ENCODE data around the gene KMT2C.

The KMT2C gene

DNA sequence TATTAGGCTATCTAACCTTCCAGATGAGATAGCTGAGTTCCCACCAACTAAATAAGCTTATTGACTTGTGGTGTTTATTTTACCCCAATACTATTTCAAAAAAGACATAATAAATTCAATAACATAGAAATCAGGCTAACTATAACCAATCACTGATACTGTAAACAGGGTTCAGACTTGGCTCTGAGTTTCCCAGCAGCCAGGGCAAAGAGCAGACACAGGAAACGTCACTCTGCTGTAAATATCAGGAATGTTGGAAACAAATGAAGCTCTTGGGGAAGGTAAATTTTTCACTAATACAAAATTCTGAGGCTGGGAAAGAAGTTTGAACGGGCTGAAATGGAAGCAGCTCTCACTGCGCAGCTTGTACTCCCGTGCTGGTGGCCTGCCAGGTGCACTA lies 295.7 kb downstream of the KMT2C start:
- no peak for DNase-seq (ENCODE audit: low read depth)

DNA sequence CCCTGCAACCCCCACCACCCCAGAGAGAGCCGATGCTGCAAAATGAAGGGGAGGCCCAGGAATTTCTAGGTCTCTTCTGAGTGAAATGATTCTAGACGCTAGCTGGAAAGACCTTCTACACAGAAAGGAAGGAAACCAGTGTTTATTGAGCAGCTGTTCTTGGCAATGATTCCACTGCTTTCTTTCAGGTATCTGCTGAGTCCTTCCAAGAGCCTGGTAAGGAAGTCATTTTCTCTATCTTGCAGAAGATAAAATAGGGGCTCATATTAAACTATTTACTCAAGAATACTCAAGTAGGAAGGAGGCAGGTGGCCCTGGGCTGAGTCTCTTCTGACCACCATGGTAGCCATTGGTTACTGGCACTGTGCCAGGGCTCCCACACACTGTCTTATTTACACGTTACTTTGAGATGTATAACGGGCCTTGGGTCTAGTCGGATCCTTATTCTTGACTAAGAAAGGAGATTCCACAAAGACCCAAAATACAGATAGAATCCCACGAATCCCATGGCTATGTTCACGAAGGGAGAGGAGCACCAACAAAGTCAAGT lies 298.3 kb downstream of the KMT2C start:
- no peak for DNase-seq (ENCODE audit: low read depth)

DNA sequence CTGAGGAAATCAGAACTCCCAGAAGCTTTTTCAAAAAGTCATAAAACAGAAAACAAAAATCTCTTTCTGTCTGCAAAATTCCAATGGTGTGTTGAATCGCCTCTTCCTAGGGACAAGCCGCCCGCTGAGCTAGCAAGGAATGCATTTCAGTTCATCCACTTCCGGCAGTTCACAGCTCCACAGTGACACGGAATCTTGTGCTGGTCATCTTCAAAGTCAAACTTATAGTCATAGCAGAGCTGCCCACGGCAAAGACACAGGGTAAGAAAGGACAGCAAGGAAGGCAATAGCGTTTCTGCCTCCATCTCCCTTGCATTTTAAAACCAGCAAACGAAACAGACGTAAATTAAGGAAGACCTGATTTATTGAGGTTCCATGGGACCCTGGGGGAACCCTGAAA lies 299.1 kb downstream of the KMT2C start:
- DNase-seq (ENCODE audit: low read depth) = no peak

DNA sequence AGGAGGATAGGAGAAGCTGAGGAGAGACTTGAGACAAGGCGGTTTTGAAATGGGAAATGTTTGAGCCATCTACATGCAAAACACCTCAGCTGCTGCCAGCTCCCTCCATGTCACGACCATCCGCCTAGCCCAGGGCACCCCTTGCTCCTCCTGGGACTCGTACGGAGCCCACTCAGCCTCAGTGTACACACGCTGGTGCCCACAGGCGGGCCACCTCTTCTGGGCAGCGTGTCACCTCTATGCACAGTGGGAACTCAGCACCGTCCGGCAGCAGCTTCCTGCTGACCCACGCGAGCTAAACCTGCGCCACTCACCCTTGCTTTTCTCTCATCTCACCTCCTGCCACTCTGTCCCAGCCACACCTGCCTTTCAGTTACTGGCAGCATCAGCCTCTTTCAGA lies 302.0 kb downstream of the KMT2C start:
- DNase-seq (ENCODE audit: low read depth) = no peak

DNA sequence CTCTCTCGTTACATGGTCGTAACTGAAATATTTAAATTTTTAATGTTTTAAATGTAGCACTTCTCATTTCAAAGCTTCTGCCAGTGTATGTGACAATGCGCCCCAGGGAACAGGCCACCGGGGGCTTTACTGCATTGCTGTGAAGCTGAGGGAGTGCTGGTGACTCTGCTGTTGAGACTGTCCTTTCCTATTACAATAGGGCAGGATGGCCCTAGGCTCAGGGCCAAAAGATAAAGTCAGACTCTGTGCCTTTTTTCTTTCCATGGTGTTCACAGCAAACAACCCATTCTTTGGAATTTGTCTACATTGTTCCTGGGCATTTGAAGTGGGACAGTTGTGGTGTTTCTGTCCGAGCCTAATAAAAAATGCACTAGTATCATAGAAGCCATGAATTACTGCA lies 303.0 kb downstream of the KMT2C start:
- no peak for DNase-seq (ENCODE audit: low read depth)

DNA sequence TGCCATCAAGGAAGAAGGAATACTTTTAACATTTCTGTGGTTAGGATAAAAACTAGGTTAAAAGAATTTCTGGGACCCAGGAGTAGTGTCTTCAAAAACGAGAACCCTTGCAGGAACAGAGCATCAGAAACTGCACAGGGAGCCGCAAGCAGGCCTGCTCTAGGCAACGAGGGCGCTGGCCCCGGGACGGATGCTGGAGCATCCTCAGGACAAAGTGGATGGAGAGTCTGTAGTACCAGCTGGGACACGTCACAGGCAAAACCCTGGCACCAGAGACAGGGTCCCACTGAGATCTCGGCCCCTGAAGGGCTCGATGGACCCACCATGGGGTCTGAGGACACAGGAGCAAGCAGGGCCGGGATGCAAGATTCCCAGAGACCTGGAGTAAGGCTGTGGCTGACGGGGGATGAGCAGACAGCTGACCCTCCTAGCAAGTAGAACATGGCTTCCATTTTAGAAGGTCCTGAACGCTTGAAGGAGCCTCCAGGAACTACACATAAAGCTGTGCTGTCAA lies 303.8 kb downstream of the KMT2C start:
- DNase-seq (ENCODE audit: low read depth) = no peak

DNA sequence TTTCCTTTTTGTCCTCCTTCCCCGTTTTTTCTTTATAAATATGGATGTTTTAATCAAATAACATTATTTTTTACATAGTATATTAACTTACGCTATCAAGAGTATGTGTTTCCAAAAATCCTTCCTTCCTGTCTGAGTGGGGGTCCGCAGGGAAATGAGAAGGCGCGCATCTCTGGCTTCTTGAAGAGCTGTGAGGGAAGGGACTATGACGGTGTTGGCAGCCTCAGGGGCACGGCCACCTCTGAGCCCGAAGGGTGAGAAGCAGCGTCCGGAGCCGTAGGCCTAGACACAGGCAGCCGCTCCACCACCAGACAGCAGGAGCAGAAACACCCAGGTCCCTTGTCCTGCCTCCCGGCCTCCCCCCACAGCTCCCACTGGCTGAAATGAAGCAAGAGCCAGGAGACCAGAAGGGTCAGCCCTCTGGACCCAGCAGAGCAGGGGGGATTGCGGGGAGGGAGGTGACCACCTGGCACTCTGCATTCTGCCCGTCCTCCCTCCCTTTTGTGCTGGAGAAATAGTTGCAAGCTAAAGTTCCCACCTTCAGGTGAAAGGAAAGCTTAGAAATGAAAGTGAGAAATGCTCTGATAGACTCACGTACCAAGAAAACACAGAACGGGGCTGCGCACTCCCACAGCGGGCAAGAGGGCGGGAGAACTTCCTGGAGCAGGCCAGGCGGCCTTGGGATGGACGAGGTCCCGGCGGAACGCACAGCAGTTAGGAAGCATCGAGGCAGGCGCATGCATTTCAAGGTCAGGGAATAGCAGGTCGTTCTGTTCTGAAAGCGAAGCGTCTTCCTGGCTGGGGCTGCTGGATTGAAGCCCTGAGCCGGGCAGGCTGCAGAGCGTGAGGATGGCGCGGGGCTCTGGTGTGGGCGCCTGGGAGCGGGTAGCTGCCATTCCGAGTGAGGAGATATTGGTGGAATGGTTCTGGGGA lies 304.9 kb downstream of the KMT2C start:
- no peak for DNase-seq (ENCODE audit: low read depth)

DNA sequence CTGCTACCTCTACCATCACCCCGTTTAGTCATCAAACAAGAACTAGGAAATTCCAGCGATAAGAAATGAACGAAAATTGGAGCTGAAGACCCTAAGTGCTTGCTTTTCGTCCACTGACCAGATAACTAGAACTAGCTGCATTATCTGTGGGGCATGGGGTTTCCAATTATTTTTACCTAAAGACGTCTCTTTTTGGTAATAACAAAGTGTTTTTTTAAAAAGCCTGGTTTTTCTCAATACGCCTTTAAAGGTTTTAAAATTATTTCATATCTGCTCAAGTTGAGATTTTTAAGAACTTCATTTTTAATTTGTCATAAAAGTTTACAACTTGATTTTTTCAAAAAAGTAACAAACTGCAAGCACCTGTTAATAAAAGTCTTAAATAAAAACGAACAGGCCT lies 306.1 kb downstream of the KMT2C start:
- DNase-seq (ENCODE audit: low read depth) = no peak

DNA sequence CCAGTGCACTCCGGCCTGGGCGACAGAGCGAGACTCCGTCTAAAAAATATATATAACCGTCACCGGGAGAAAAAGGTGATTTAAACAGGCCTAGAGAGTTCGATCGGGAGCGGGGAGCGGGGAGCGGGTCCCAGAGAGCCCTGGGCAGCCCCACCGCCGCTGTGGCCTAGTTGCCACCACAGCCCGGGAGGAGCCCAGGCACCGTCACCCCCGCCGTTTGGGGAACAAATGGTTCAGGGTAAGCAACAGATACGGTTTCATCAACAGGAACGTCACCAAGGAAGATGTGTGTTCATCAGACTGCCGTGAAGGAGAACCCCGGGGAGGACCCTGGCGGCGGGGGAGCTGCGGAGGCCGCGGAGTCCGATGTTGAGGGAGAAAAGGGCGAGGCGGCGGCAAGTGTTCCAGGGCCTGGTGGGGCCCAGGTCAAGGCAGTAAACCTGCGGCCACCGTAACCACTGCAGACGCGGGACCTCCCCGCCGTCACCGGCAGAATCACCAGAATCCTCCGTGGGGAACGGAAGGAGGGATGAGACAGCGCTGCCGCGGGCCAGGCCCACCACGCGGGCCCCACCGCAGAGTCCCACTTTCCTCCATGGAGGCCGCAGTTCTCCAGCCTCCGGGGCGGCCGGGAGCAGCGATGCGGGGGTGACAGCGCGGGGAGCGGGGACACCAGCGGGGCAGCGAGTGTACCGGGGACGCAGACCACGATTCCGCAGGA lies 306.9 kb downstream of the KMT2C start:
- DNase-seq (ENCODE audit: low read depth) = no peak

DNA sequence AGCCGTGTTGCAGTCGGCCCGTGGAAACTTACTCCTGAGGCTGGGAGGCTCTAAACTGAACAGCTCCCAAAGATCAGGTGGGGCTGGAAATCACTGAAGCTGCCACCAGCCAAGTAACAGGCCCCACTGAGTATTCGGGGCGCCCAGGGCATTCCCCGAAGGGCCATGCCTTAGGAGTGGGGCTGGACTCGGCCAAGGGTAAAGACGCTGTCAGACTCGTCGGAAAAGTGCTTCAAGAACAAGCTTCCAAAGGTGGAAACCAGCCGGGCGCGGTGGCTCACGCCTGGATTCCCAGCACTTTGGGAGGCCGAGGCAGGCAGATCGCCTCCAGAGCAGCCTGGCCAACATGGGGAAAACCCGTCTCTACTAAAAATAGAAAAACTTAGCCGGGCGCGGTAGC lies 307.6 kb downstream of the KMT2C start:
- DNase-seq (ENCODE audit: low read depth) = no peak

DNA sequence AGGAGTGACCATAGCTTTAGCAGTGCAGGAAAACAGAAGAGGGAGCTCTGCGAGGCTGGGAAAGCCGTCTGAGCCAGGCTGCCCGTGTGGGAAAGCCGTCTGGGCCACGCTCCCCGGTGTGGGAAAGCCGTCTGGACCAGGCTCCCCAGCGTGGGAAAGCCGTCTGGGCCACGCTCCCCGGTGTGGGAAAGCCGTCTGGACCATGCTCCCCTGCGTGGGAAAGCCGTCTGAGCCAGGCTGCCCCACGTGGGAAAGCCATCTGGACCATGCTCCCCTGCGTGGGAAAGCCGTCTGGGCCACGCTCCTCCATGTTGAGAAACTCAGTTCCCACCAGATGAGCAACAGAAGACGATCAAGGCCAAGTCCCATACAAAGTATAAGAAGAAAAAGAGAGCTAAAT lies 308.6 kb downstream of the KMT2C start:
- DNase-seq (ENCODE audit: low read depth) = no peak

DNA sequence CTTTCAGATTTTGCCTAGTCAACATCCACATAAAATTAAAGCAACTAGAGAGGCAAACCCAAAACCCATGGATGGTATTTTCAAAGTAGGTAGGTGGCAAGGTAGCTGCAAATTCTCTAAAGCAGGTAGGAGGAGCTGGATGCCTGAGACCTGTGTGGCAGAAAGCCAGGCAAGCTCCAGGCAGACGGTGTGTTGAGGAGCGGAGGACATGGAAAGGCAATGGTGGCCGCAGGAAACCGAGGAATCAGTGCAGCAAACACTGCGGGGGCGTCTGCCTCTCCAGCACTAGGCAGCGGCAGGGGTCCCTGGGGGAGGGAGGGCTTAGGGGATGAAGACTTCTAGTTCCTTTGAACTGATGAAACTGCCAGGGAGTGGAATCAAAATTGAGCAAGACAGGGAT lies 309.1 kb downstream of the KMT2C start:
- DNase-seq (ENCODE audit: low read depth) = no peak

DNA sequence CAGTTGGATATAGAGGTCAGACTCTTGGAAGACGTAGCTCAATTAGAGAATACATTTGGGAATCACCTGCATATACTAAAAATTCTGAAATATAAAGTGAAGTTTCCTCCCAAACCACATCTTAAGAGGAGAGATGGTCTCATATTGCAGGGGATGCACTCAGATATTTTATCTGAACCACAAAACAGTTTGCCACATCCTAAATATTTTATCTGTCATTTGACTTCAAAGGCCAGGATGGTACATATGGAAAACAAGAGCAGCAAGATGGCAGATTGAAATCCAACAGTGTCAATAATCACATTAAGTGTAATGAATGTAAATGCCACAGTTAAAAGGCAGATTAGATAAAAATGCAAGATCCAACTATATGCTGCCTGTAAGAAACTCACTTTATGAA lies 313.3 kb downstream of the KMT2C start:
- no peak for DNase-seq (ENCODE audit: low read depth)

DNA sequence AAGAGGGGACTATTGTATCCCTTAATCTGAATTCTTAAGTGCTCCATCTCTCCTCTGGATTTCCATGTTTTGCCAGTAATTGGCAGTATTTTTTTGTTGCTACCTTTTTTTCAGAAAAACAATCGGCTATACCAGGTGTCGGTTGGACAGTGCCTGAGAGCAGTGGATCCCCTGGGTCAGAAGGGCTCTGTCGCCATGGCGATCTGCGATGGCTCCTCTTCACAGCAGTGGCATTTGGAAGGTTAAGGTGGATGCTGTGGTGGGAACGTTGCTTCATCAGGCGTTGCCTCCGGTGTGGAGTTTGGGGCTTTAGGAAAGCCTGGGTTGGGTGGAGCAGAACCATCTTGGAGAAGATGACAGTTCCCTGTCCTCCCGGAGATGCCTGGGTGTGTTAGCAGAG lies 314.4 kb downstream of the KMT2C start:
- DNase-seq (ENCODE audit: low read depth) = no peak

DNA sequence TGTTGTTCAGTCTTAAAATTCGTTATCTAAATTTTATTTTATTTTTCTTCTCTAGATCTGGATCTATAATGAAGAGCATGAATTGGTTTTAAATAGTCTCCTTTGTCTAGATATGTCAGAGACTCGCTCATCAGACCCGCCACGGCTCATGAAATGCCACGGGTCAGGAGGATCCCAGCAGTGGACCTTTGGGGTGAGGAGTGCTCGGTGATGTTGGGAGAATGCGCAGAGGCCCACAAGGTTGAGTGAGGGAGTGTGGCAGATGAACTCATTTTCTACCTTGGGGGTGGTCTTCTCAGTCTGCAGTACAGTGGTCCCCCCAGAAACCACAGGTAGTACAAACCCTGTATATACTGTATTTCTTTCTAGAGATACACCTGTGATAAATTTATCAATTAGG lies 315.0 kb downstream of the KMT2C start:
- DNase-seq (ENCODE audit: low read depth) = no peak

DNA sequence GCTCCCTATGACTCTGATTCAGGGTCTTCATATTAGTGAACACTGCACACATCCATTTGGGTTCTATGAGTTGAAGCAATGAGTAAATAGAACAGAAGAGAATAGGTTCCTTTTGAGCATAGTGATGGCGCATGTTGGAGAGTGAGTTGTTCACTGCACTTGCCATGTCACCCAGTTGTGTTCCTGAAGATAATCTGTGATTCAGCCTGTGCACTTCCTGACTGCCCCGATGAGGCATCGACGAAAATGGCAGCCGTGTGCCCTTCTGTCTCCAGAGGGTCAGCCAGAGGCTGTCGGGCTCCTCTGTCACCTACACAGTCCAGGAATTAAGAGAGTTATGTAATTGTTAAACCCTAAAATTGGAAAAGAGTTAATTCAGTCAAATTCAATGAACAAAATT lies 315.6 kb downstream of the KMT2C start:
- DNase-seq (ENCODE audit: low read depth) = no peak

DNA sequence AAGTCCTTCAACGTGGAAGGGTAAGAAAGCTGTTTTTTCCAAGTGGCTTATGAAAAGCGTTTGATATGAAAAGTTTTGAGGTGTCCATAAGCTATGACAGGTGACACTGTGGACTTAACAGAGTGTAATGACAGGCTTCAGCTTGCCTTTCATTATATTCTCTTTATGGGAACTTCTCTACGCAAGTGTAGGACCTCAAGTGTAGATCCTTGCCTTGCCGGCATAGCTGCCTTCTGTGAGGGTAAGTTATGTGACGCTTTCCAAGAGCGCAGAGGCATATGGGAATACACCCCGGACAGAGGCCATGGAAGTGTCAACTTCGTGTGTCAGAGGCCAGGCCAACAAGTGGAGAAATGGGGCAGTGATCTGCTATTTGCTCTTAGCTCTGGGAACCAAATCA lies 318.4 kb downstream of the KMT2C start:
- no peak for DNase-seq (ENCODE audit: low read depth)

DNA sequence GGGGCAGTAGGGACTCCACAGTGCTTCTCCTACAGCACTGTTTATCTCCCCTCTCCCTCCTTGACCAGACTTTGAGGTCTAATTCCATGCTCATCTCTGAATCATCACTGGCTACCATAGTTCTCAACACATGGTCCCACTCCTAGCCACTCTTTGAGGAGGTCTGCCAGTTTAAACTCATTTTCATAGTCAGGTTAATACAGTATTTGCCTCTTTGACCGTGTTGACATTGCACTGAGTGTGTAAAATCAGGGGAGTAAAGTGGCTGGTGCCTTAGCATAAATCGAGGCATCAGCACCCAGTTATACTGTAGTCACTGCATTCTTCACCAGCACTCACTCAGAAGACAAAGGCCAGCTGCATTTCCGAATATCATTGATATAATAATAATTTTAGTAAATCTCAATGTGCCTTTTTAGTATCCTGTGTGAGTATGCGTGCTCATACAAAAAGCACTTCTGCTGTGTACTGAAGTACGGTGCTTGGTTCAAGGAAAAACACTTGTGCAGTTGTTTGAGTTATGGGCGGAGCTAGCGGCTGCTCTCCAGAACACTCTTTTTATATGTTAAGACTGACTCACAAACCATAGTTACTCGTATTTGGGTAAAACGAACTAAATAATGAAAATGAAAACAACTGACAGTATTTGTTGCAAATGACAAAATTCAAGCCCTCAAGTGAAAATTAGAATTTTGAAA lies 320.6 kb downstream of the KMT2C start:
- no peak for DNase-seq (ENCODE audit: low read depth)

DNA sequence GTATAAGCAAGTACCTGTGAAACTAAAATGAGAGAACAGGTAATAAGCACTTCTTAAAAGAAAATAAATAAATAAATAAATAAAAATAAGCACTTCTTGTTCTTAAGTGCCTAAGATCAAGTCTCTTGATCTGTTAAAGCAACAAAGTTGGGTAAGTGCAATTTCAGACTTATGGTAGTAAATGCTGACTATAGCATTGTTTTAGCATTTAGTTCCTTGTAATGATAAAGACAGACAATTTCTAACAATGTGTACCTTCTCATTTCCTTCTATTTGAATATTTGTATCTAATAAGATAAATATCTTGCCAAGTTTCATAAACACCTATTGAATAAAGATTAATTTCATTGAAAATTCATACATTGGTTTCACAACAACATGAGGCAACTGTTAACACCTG lies 323.0 kb downstream of the KMT2C start:
- no peak for DNase-seq (ENCODE audit: low read depth)

DNA sequence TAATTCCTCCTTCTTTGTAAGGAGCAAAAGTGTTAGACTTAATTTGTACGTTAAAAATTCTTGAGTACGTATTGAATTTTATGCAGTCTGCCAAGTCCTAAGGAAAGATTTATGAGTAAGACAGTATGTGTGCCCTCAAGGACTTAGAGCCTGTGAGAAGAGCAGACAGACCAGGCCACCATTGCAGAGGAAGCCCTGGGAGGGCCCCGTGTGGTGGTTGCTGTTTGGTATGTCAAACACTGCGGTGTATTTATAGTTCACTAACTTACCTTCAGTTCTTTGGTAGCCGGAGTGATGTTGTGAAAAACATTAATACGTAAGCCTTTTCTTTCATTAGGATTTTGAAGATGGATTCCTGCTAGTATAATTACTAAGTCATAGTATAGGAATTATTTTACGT lies 327.4 kb downstream of the KMT2C start:
- DNase-seq (ENCODE audit: low read depth) = no peak

DNA sequence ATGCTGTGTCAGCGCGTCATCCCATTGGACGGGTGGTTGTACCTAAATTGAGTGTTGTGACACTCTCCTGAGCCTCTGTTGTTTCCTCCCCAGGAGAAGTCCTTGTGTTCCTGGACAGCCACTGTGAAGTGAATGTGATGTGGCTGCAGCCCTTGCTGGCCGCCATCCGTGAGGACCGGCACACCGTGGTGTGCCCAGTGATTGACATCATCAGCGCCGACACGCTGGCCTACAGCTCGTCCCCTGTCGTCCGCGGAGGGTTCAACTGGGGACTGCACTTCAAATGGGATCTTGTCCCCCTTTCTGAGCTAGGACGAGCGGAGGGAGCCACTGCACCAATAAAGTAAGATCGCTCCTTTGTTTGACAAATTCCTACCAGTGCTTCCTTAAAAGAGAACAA lies 327.9 kb downstream of the KMT2C start:
- DNase-seq (ENCODE audit: low read depth) = no peak

DNA sequence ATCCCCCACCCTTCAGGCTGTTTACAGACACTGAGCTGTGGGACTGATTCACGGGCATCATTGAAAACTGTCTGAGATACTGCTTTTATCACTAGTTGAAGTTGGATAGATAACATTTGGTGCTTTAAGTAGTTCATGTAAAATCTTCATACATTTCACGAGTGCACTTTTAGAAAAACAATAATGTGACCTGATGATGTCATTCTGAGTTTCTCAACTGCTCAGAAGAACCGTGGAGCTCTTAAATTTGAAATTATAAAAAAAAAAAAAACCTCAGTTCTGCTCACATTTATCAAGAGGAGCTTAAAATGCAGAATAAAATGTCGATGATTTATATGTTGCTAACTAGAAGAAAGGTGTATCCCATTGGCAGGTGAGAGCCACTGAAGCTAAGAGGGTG lies 328.8 kb downstream of the KMT2C start:
- DNase-seq (ENCODE audit: low read depth) = no peak

All from stimulated activated CD8-positive, alpha-beta memory T cell treated with anti-CD3 and anti-CD28 coated beads, Interleukin-15, amount 100 ng/mL, for 1 hour (primary cell).